Stomach (tissue), 9 donors: ENCODE results near the gene DNAL4. TPM values are rescaled to one million over a fixed set of nuclear protein-coding genes. Genes with fewer than 3 reads are reported as not detected.

Experiments
- DNase-seq, 2 donors: peaks; one replicate each; pipeline versions ENCODE4 v3.0.0 to v3.0.0-alpha.2; 2013 to 2019
- H3K27ac ChIP-seq, 5 donors: fragments of 200-600 bp in 4 of 5; sonication (generic) in 4 of 5; one replicate each; pipeline ENCODE4 v1.5.1; 2013 to 2019; ENCODE audit warnings: mild to moderate bottlenecking in 1 of 5, moderate library complexity in 1 of 5
- H3K27me3 ChIP-seq, 3 donors: fragments of 200-600 bp; sonication (generic); one replicate each; pipeline ENCODE4 v1.5.1; 2017 to 2019; ENCODE audit warnings: mixed run types in 1 of 3
- H3K36me3 ChIP-seq, 4 donors: fragments of 200-600 bp; sonication (generic); 1 replicate in 3 of 4; 2 replicates in 1 of 4; pipeline ENCODE4 v1.5.1; 2016 to 2019
- H3K4me1 ChIP-seq, 4 donors: fragments of 200-600 bp; sonication (generic); one replicate each; pipeline ENCODE4 v1.5.1; 2016 to 2019
- H3K4me3 ChIP-seq, 4 donors: fragments of 200-600 bp; sonication (generic) in 3 of 4; one replicate each; pipeline ENCODE4 v1.5.1; 2016 to 2019; ENCODE audit warnings: mild to moderate bottlenecking in 1 of 4
- H3K9me3 ChIP-seq, 4 donors: fragments of 200-600 bp; sonication (generic); one replicate each; pipeline ENCODE4 v1.5.1; 2016 to 2019
- EP300 ChIP-seq: sonication (generic); formaldehyde crosslinking; IDR thresholded peaks from one replicate; pipeline ENCODE4 v1.6.1; 2017; ENCODE audit warnings: antibody characterized with exemption
- POLR2A ChIP-seq, 4 donors: fragments of 450-650 bp; IDR thresholded peaks; one replicate each; pipeline ENCODE4 v1.6.1; 2016; ENCODE audit warnings: antibody characterized with exemption in 4 of 4, control low read depth in 2 of 4, mild to moderate bottlenecking in 1 of 4, moderate library complexity in 1 of 4
- POLR2AphosphoS5 ChIP-seq, 3 donors: sonication (generic); formaldehyde crosslinking; IDR thresholded peaks; one replicate each; pipeline ENCODE4 v1.6.1; 2016; ENCODE audit warnings: antibody characterized with exemption in 3 of 3
- WGBS, 5 donors: extraction: QIAGEN DNeasy Blood & Tissue Kit in 3 of 5; methylation state at CpG; one replicate each; pipeline versions ENCODE4 v1.1.5 to v1.1.7; 2013 to 2018; 5-methylcytosine and 5-hydroxymethylcytosine counted together
- intact Hi-C: fragments of 100-400 bp; cut with DNase I; formaldehyde crosslinking; loops from one replicate; pipeline ENCODE4 v1.15.1; 2023; ENCODE audit warnings: low total_unique reads
- polyA plus RNA-seq, 3 donors: library from polyadenylated mRNA; stranded (reverse); fragments of 200-250 nt; gene quantifications; one replicate each; pipeline ENCODE4 v1.2.3, GENCODE V29; 2013
- total RNA-seq, 5 donors: library from RNA; depleted of rRNA; stranded (reverse); fragments of >200 nt; gene quantifications; one replicate each; pipeline versions ENCODE4 v1.1.0 to v1.2.3, GENCODE V29; 2014 to 2016
- TF ChIP-seq, protein P1 (sequence below), 7 experiments: fragments of 450-650 bp in 4 of 7; fragments of 200-600 bp in 3 of 7; sonication (generic) in 3 of 7; IDR thresholded peaks; one replicate each; pipeline ENCODE4 v1.5.1; 2016 to 2019; ENCODE audit warnings: antibody characterized with exemption in 7 of 7, control low read depth in 2 of 7, mild to moderate bottlenecking in 1 of 7
- donor health status: healthy with polysubstance abuse.
- donor health status: Bipolar disorder and iron deficiency.
- donor health status: healthy.

Gene DNAL4
- total and polyA plus RNA-seq, 8 donors: 0.58 to 33.0 (median 15.9) TPM

DNA sequence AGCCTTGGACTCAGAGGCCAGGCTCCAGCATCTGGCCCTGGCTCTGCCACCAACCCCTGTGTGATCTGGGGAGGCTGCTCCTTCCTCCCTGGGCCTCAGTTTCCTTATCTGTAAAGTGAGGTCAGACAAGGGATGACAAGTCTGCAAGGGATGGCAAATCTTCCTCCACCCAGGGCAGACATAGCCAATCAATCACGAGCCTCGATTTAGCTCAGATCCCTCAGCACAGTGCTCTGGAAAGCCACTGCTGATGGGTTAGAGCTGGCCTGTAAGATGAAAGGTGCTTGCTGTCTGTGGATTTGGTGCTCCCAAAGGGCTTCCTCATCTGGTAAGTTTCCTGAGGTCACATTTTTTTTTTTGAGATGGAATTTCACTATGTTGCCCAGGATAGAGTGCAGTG, 29.7 kb upstream of the DNAL4 start:
- Histone ChIP-seq H3K27me3 (no peaks in the 10 kb centered on the region), H3K4me3 (no peak overlapping the region), H3K36me3 (peaks cover 0 to 15% (median 3%) of the 10 kb centered on the region in 4 donors), H3K9me3 (no peaks in the 10 kb centered on the region), H3K27ac (no peak overlapping the region), H3K4me1 (no peaks in the 10 kb centered on the region)
- TF ChIP-seq POLR2A (IDR thresholded peaks at IDR 0.05) (no peak), POLR2AphosphoS5 (IDR thresholded peaks at IDR 0.05) (no peak), EP300 (no peak)
- TF ChIP-seq, protein P1, sequence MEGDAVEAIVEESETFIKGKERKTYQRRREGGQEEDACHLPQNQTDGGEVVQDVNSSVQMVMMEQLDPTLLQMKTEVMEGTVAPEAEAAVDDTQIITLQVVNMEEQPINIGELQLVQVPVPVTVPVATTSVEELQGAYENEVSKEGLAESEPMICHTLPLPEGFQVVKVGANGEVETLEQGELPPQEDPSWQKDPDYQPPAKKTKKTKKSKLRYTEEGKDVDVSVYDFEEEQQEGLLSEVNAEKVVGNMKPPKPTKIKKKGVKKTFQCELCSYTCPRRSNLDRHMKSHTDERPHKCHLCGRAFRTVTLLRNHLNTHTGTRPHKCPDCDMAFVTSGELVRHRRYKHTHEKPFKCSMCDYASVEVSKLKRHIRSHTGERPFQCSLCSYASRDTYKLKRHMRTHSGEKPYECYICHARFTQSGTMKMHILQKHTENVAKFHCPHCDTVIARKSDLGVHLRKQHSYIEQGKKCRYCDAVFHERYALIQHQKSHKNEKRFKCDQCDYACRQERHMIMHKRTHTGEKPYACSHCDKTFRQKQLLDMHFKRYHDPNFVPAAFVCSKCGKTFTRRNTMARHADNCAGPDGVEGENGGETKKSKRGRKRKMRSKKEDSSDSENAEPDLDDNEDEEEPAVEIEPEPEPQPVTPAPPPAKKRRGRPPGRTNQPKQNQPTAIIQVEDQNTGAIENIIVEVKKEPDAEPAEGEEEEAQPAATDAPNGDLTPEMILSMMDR (IDR thresholded peaks at IDR 0.05): no peak
- WGBS, 5 donors: 79 to 92% (median 89%) methylated on average over 2 of the region's 2 CpGs
- no peak for DNase-seq
- intact Hi-C loops: no loop called here

DNA sequence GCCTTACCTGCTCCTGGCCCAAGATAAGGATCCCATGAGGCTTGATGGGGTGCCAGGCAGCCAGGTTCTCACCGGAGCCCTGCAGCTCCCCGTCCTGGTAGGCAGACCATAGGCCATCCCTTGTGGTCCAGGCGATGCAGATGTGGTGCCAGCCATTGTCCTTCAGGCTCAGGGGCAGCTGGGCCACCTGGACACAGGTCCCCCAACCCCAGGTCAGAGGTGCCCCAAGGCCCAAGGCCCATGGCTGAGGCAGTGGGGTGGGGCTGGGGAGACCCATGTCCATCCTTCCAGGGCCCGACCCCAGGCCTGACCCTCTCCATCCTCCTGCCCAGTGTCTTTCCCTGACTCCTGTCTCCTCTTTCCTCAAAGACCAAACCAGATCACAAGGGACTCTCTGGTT, 29.1 kb upstream of the DNAL4 start:
- intact Hi-C loops: no loop called here
- Histone ChIP-seq H3K36me3 (peaks cover 0 to 15% (median 3%) of the 10 kb centered on the region in 4 donors), H3K27me3 (no peaks in the 10 kb centered on the region), H3K4me1 (no peaks in the 10 kb centered on the region), H3K9me3 (no peaks in the 10 kb centered on the region), H3K27ac (no peak overlapping the region), H3K4me3 (no peak overlapping the region)
- no peak for DNase-seq
- TF ChIP-seq, protein P1 (IDR thresholded peaks at IDR 0.05): no peak
- TF ChIP-seq EP300 (no peak), POLR2A (IDR thresholded peaks at IDR 0.05) (no peak), POLR2AphosphoS5 (IDR thresholded peaks at IDR 0.05) (no peak)
- WGBS, 5 donors: 92 to 100% (median 94%) methylated on average over 1 to 4 of the region's 4 CpGs

DNA sequence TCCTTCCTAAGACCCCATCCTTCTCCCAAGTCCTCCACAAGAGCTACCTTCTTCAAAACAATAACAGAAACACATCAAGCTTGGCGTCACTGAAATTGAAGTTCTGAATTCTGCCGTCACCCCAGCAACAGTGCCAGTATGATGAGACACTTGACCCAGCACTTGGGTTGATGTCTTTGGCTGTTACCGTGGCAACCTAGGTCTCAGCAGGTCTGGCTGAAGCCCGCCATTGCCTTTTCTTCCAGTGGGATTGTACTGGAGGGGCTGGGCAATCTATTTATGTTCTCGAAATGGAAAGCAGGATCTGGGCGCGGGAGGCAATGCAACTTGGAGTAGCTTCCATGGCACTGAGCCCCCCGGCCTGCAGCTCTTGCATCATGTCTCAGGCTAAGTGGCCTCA, 26.1 kb upstream of the DNAL4 start:
- no peak for DNase-seq
- WGBS, 5 donors: 81 to 84% (median 83%) methylated on average over 8 of the region's 8 CpGs
- TF ChIP-seq, protein P1 (IDR thresholded peaks at IDR 0.05): no peak
- TF ChIP-seq POLR2A (IDR thresholded peaks at IDR 0.05): no peak
- TF ChIP-seq POLR2AphosphoS5 (IDR thresholded peaks at IDR 0.05): no peak
- no peak for TF ChIP-seq EP300
- H3K4me1 ChIP-seq: no peaks in the 10 kb centered on the region
- H3K9me3 ChIP-seq: no peaks in the 10 kb centered on the region
- no peak overlapping the region for H3K4me3 ChIP-seq
- intact Hi-C loops: no loop called here
- no peak overlapping the region for H3K27ac ChIP-seq
- no peaks in the 10 kb centered on the region for H3K27me3 ChIP-seq
- no peaks in the 10 kb centered on the region for H3K36me3 ChIP-seq

DNA sequence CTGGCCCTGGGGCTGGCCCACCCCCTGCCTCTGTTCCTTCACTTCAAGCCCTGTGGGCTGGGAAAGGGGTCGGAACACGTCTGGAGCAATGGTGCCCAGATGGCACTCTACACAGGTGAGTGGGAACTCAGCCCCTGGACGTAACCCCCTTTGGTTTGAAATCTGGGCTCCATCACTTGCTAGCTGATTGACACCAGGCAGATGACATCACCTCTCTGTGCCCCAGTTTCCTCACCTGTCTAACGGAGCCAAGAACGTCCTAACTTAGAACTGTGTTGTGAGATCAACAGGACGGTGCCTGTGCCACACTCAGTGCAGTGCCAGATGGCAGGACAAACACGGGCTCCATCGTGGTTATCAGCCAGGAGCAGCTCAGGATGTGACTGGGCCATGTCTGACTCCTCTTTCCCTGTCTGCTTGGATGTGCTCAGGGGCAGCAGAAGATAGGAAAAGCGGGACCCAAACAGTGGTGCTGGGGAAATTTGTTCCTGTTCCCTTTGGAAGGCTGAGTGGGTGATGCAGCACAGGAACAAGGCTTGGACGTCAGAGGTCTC, 25.5 kb upstream of the DNAL4 start:
- Histone ChIP-seq H3K27ac (no peak overlapping the region), H3K4me1 (no peaks in the 10 kb centered on the region), H3K27me3 (no peaks in the 10 kb centered on the region), H3K9me3 (no peaks in the 10 kb centered on the region), H3K36me3 (no peaks in the 10 kb centered on the region), H3K4me3 (no peak overlapping the region)
- TF ChIP-seq EP300 (no peak), POLR2A (IDR thresholded peaks at IDR 0.05) (no peak)
- intact Hi-C loops: no loop called here
- DNase-seq: no peak
- WGBS, 5 donors: 73 to 82% (median 80%) methylated on average over 5 to 10 of the region's 10 CpGs

DNA sequence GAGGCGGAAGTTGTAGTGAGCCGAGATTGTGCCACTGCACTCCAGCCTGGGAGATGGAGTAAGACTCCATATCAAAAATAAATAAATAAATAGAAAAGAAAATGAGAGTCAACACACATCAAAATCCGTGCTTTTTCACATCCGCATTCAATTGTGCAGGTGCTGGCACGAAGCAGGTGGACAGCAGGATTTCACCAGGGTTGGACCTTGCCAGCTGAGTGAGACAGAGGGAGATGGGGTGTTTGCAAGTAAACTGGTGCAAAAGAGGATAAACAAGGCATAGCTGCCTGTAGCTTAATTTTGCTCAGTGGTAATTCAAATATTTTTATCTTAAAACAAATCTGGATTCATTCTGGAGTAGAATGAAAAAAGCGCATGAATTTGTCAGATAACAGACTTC, 23.3 kb upstream of the DNAL4 start:
- Histone ChIP-seq H3K4me1 (no peaks in the 10 kb centered on the region), H3K9me3 (no peaks in the 10 kb centered on the region), H3K27ac (no peak overlapping the region), H3K27me3 (peaks cover 0 to 6% (median 0%) of the 10 kb centered on the region in 3 donors), H3K36me3 (no peaks in the 10 kb centered on the region), H3K4me3 (no peak overlapping the region)
- TF ChIP-seq, protein P1 (IDR thresholded peaks at IDR 0.05): no peak
- TF ChIP-seq POLR2A (IDR thresholded peaks at IDR 0.05): no peak
- TF ChIP-seq POLR2AphosphoS5 (IDR thresholded peaks at IDR 0.05): no peak
- no peak for TF ChIP-seq EP300
- 78 to 87% (median 80%) methylated on average over 6 of the region's 6 CpGs for WGBS, 5 donors
- intact Hi-C loops: no loop called here
- DNase-seq: no peak
